Measurements from ENCODE around the gene FHIT. TPM values are rescaled to one million over a fixed set of nuclear protein-coding genes. Genes with fewer than 3 reads are reported as not detected.

The FHIT gene
- total and polyA plus RNA-seq, 10 of the 15 experiments (the other 5 are each of a cell fraction or from before 2014, with no cell fraction given), result 4.2 to 14.9 (median 9.4) TPM

GRCh38 chr3:60598671-60599070 lies 652.6 kb downstream of the FHIT start:
- RAD21 ChIA-PET (ENCODE audit: unreplicated experiment), result no interaction called here
- 23% methylated on average over 2 of the region's 2 CpGs for WGBS (ENCODE audit: insufficient coverage, insufficient replicate concordance, low lambda C conversion rate, missing lambda C conversion rate)
- no peaks in the 10 kb centered on the region for H3K79me2 ChIP-seq (ENCODE audit: control insufficient read depth, insufficient read depth, low read length)
- intact Hi-C loops (cut with micrococcal nuclease; ENCODE audit: unreplicated experiment) (no loop called here), in situ Hi-C loops (cut with MboI) (no loop called here)
- FAIRE-seq (no peak), ATAC-seq (no peak), DNase-seq (ENCODE audit: low read depth, low spot score) (no peak)
- BruUV-seq (replicated peaks), result no TSS peak
- H3K27ac ChIP-seq (ENCODE audit: control insufficient read depth, insufficient read depth), result no peak overlapping the region
- no peak for TF ChIP-seq KLF5 (IDR thresholded peaks at IDR 0.05; ENCODE audit: partially characterized antibody)
- TF ChIP-seq BCL11A (IDR thresholded peaks at IDR 0.05; ENCODE audit: low read depth, low read length), result no peak
- no peak for TF ChIP-seq PRDM15 (CRISPR knock-in tag; IDR thresholded peaks at IDR 0.05)
- no peak for TF ChIP-seq ZBED1 (IDR thresholded peaks at IDR 0.05; ENCODE audit: borderline replicate concordance)
- no peak for TF ChIP-seq BMI1 (IDR thresholded peaks at IDR 0.05; ENCODE audit: borderline replicate concordance)
- no peak for TF ChIP-seq NFIC (IDR thresholded peaks at IDR 0.05; ENCODE audit: low read depth, low read length)
- no peak for TF ChIP-seq SMAD5 (IDR thresholded peaks at IDR 0.05; ENCODE audit: low read depth)
- TF ChIP-seq USF2 (IDR thresholded peaks at IDR 0.05; ENCODE audit: borderline replicate concordance, low read depth, low read length), result no peak
- no peak for TF ChIP-seq JUNB (IDR thresholded peaks at IDR 0.05)
- no peaks in the 10 kb centered on the region for H3K27me3 ChIP-seq (replicated peaks in 1 of 2; ENCODE audit: control insufficient read depth in 2 of 2, insufficient read depth in 2 of 2, low read length in 1 of 2)
- no peak overlapping the region for H3K4me2 ChIP-seq (ENCODE audit: control insufficient read depth, insufficient read depth)
- H4K20me1 ChIP-seq (ENCODE audit: control insufficient read depth, insufficient read depth), result no peaks in the 10 kb centered on the region
- POLR2A ChIA-PET, result no interaction called here
- no peaks in the 10 kb centered on the region for H3K4me1 ChIP-seq (ENCODE audit: control insufficient read depth, insufficient read depth, low read length)
- H3K36me3 ChIP-seq (ENCODE audit: control insufficient read depth in 2 of 2, insufficient read depth in 2 of 2, low read length in 1 of 2), result no peaks in the 10 kb centered on the region
- no peak overlapping the region for H3K9ac ChIP-seq (ENCODE audit: control insufficient read depth, insufficient read depth, low read length)
- CTCF ChIA-PET, result interaction anchor here (0.6 kb wide), 1 partner anchor 808 kb away, joined by 3 read pairs; no protein-coding TSS in a partner anchor
- no peaks in the 10 kb centered on the region for H3K9me3 ChIP-seq (replicated peaks; ENCODE audit: control insufficient read depth, insufficient read depth, low read length)
- H3K4me3 ChIP-seq, result no peak overlapping the region
- SMC1A ChIA-PET (ENCODE audit: uncharacterized antibody, unreplicated experiment), result no interaction called here
- no peak overlapping the region for H2AFZ ChIP-seq (ENCODE audit: control insufficient read depth, low read depth, low read length)
